ENCODE results near the gene TBC1D17. TPM values are rescaled to one million over a fixed set of nuclear protein-coding genes. Genes with fewer than 3 reads are reported as not detected.

Gene TBC1D17
- total and polyA plus RNA-seq, 4 donors = 11.3 to 27.9 (median 17.2) TPM

DNA sequence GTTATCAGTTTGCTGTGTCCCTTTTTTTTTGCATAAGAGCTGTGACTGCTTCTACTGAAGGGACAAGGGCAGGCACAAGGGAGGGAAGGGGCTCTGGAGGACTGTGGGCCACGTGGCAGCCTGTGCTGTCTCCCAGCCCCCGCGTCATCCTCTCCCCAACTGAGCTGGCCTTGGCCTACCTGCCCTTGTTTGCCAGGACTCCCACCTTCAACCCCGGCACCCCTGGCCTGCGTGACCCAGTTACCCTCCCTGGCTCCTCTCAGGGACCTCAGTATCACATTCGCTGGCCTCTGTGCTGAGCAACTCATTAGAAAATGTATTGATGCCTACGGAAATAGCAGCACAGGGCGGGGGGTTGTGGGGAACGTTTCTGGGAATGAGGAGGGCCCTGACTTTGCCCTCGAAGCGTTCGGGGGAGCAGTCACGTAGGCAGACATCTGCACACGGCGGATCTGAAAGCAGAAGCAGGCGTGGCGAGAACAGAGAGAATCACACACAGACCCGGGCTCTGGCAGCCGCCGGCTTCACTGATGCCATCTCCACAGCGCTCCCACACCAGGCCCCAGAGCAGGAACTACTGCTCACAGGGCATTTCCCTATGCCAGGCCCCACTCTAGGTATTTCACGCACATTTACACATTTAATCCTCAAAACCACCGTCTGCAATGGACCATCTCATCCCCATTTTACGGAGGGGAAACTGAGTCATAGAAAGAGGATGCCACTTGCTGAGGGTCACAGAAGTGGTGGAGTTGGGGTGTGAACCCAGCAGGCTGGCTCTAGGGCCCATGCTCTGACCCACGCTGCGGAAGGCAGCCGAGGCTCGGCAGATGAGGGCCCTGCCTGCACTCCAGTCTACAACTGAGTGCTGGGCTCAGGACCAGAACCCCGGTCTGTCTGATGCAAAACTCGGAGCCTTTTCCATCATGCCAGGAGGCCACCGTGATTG lies 45.8 kb downstream of the TBC1D17 start:
- 39% methylated on average over 31 of the region's 31 CpGs for WGBS

More for the DNA sequence above, 45.8 kb downstream of the TBC1D17 start:
- peak overlapping the region; percentile 7 to 44 (median 12) for H3K4me3 ChIP-seq (ENCODE audit: low read depth in 1 of 3, low read length in 3 of 3)
- no peaks in the 10 kb centered on the region for H3K36me3 ChIP-seq (ENCODE audit: control insufficient read depth in 4 of 4, insufficient read depth in 3 of 4, low read depth in 1 of 4, low read length in 3 of 4)
- H3K27ac ChIP-seq (ENCODE audit: low read depth in 1 of 2, low read length in 2 of 2) = peak overlapping the region; percentile 96
- DNase-seq (ENCODE audit: low spot score) = peak; percentile 67
- H3K27me3 ChIP-seq (ENCODE audit: control insufficient read depth in 4 of 4, insufficient read depth in 4 of 4, low read length in 3 of 4) = no peaks in the 10 kb centered on the region
- peak overlapping the region; percentile 77 to 85 for H3K9ac ChIP-seq (ENCODE audit: low read depth in 1 of 2, low read length in 2 of 2)
- peaks cover 13 to 51% (median 37%) of the 10 kb centered on the region in 4 donors for H3K4me1 ChIP-seq (ENCODE audit: control insufficient read depth in 4 of 4, insufficient read depth in 4 of 4, low read length in 3 of 4)
- peak; percentile 99 for TF ChIP-seq SP1 (IDR thresholded peaks at IDR 0.05)
- peak; percentile 32 to 50 for TF ChIP-seq EGR1 (IDR thresholded peaks at IDR 0.05; ENCODE audit: low read depth in 2 of 2)
- TF ChIP-seq HNF4G (IDR thresholded peaks at IDR 0.05) = peak; percentile 99
- TF ChIP-seq, protein P1, sequence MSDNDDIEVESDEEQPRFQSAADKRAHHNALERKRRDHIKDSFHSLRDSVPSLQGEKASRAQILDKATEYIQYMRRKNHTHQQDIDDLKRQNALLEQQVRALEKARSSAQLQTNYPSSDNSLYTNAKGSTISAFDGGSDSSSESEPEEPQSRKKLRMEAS (IDR thresholded peaks at IDR 0.05) = peak; percentile 88
- peak; percentile 17 for TF ChIP-seq FOXA1 (IDR thresholded peaks at IDR 0.05)
- TF ChIP-seq YY1 (IDR thresholded peaks at IDR 0.05) = peak; percentile 83
- peak; percentile 95 for TF ChIP-seq ZBTB33 (IDR thresholded peaks at IDR 0.05)
- TF ChIP-seq FOXA2 (IDR thresholded peaks at IDR 0.05) = peak; percentile 56
- TF ChIP-seq NR2F2 (IDR thresholded peaks at IDR 0.05) = peak; percentile 99
- TF ChIP-seq, protein P2, sequence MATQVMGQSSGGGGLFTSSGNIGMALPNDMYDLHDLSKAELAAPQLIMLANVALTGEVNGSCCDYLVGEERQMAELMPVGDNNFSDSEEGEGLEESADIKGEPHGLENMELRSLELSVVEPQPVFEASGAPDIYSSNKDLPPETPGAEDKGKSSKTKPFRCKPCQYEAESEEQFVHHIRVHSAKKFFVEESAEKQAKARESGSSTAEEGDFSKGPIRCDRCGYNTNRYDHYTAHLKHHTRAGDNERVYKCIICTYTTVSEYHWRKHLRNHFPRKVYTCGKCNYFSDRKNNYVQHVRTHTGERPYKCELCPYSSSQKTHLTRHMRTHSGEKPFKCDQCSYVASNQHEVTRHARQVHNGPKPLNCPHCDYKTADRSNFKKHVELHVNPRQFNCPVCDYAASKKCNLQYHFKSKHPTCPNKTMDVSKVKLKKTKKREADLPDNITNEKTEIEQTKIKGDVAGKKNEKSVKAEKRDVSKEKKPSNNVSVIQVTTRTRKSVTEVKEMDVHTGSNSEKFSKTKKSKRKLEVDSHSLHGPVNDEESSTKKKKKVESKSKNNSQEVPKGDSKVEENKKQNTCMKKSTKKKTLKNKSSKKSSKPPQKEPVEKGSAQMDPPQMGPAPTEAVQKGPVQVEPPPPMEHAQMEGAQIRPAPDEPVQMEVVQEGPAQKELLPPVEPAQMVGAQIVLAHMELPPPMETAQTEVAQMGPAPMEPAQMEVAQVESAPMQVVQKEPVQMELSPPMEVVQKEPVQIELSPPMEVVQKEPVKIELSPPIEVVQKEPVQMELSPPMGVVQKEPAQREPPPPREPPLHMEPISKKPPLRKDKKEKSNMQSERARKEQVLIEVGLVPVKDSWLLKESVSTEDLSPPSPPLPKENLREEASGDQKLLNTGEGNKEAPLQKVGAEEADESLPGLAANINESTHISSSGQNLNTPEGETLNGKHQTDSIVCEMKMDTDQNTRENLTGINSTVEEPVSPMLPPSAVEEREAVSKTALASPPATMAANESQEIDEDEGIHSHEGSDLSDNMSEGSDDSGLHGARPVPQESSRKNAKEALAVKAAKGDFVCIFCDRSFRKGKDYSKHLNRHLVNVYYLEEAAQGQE (IDR thresholded peaks at IDR 0.05) = peak; percentile 47
- TF ChIP-seq JUND (IDR thresholded peaks at IDR 0.05) = peak; percentile 74 to 92
- TF ChIP-seq RAD21 (IDR thresholded peaks at IDR 0.05) = peak in 1 of 2 donors; percentile 40
- TF ChIP-seq, protein P3, sequence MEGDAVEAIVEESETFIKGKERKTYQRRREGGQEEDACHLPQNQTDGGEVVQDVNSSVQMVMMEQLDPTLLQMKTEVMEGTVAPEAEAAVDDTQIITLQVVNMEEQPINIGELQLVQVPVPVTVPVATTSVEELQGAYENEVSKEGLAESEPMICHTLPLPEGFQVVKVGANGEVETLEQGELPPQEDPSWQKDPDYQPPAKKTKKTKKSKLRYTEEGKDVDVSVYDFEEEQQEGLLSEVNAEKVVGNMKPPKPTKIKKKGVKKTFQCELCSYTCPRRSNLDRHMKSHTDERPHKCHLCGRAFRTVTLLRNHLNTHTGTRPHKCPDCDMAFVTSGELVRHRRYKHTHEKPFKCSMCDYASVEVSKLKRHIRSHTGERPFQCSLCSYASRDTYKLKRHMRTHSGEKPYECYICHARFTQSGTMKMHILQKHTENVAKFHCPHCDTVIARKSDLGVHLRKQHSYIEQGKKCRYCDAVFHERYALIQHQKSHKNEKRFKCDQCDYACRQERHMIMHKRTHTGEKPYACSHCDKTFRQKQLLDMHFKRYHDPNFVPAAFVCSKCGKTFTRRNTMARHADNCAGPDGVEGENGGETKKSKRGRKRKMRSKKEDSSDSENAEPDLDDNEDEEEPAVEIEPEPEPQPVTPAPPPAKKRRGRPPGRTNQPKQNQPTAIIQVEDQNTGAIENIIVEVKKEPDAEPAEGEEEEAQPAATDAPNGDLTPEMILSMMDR (IDR thresholded peaks at IDR 0.05; ENCODE audit: low read depth, low read length, missing input control) = no peak
- TF ChIP-seq, protein P4, sequence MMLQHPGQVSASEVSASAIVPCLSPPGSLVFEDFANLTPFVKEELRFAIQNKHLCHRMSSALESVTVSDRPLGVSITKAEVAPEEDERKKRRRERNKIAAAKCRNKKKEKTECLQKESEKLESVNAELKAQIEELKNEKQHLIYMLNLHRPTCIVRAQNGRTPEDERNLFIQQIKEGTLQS (IDR thresholded peaks at IDR 0.05) = peak; percentile 79
- TF ChIP-seq TAF1 (conservative IDR thresholded peaks at IDR 0.05) = peak; percentile 87
- TF ChIP-seq GABPA (IDR thresholded peaks at IDR 0.05 in 1 of 2, conservative IDR thresholded peaks at IDR 0.05 in 1 of 2) = peak in 1 of 2 donors; percentile 8
- TF ChIP-seq HNF4A (conservative IDR thresholded peaks at IDR 0.05) = peak; percentile 95 to 99
- peak; percentile 99 for TF ChIP-seq RXRA (IDR thresholded peaks at IDR 0.05)
- H3K9me3 ChIP-seq (ENCODE audit: control insufficient read depth in 4 of 4, low read length in 3 of 4) = no peaks in the 10 kb centered on the region
